CD4-positive, alpha-beta T cell treated with Interleukin-6 for 4 hours (primary cell): Measurements from ENCODE around the gene FAAP100.
A peak's percentile ranks its signal among the peaks of the same experiment; 100 is the strongest.

Source experiments
- DNase-seq: peaks from one replicate; pipeline ENCODE4 v3.0.0-alpha.2; 2020; ENCODE audit warnings: mixed read lengths

Gene FAAP100

DNA sequence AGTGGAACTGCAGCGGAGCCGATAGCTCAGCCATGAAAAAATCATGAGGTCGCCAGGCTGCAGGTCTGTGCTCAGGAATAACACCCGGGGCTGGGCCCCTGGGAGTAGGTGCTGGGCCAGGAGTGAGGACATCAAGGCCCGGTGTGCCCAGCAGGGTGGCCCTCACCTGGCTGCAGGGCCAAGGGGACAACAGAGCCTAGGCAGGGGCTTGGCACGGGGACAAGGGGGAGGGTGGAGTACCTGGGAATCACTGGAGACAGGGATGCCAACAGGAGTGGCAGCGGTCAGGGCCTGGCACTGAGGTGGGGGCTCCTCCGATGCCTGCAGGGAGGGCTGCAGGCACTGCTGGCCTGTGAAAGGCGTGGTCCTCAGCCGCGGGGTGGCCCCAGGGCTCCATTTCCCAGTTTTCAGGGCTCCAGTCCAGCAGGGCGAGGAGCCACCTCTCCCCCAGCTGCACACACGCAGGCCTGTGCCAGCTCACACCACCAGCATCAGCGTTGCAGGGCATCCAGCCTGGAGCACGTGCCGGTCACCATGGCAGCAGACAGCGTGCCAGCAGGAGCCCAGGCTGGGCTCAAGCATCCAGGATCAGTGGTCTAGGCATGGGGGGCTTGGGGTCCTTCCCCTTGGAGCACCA, 28.6 kb downstream of the FAAP100 start:
- no peak for DNase-seq

DNA sequence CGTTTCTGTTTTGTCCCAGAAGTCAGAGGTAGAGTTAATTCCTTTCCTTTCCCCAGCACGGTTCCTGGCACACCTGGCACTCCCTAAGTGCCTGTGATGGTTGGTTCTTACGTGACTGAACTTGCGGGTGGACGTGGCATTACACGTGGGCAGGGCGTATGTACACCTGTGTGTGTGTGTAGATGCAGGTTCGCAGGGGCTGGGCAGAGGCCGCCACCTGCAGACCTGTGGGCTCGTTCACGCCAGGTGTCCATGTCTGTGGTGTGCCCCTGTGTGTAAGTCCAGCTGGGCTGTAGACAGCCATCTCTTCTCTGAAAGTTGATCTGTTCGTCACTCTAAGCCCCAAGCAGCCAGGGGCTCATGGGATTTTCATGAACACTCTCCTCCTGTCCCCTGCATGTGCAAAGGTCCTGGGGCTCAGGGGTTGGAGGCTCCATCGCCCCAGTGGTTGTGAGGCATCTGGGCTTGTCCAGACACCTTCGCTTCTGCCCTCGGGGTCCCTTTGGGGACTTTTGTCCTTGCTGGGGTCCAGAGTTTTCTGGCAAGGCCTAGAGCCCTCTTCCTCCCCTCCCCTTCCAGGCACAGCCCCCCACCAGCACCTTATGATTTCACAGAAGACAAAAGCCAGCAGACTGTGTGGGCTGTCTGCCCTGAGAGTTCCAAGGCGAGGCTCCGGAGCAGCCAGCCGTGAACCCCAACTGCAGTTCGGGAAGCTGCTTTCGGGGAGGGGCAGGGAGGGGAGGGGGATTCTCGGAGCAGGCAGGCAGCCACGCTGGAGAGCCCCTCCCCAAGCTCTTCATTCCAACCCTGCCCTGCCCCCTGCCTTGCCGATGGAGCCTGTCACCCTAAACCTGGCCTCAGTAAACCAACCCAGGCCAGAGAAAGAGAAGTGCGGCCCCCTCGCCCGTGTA, 29.4 kb downstream of the FAAP100 start:
- no peak for DNase-seq

DNA sequence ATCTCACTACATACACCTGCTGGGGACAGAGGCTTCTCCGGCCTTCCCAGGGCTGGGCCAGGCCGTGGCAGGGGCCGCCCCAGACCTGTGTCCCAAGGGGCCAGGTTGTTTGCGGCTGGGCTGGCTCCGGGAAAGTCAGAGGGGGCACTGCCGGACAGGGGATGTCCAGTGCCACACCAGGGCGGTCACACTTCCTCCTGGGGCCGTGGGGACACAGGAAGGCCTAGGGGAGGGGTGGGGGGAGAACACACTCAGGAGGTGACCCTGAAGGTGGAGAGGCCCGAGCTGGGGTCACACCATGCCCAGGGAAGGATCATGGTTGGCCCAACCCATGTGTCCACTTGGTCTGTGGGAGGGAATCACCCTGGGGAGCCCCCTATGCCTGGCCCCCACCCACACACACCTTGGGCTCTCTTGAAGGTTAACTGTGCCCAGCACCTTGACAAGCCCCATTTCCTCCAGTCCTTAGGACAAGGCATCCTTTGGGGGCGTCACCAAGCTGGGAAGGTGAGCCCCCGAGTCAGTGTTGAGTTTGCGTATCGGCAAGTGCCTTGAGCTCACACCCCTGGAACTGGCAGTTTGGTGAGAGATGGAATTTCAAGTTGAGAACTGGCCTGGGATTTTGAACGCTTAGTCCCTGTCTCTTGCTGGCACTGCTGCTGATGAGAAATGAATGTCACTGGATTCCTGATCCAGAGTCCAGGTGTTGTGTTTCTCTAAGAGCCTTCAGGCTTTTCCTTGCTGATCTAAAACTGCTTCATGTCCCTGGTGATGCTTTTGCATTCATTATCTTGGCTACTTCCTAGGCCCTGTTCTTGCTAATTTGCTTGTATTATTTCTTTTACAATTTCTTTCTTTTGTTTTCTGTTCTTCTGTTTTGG, 31.9 kb downstream of the FAAP100 start:
- no peak for DNase-seq

DNA sequence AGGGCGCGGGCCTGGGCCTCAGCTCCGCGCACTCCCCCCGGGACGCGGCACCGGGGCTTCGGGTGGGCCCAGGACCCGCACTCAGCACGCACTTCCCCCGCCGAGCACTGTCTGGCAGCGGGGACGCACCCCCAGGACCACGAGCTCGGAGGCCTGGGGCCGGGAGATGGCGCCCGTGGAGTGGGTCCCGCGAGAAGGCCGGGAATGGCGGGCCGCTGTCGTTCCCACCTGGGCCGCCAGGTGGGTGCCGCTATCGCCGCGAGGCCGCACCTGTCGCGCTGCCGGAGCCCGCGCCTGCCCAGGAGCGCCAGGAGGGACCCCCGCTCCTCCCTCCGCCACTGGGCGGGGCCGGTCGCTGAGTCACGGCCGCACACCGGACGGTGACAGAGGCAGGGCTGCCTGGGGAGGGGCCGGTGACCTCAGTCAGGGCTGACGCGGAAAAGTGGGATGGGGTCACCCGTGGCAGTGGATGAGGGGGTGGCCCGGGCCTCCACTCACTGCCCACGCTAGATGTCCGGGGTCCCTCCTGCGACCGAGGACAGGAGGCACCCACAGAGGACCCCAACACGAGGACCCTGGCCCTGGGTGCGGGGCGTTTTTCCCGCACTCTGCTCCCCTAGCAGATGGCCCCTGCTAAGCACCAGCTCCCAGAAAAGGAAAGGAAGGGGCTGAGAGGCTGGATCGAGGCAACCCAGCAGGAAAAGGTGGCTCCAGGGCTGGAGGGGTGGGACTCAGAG, 32.7 kb downstream of the FAAP100 start:
- peak; percentile 82 for DNase-seq

DNA sequence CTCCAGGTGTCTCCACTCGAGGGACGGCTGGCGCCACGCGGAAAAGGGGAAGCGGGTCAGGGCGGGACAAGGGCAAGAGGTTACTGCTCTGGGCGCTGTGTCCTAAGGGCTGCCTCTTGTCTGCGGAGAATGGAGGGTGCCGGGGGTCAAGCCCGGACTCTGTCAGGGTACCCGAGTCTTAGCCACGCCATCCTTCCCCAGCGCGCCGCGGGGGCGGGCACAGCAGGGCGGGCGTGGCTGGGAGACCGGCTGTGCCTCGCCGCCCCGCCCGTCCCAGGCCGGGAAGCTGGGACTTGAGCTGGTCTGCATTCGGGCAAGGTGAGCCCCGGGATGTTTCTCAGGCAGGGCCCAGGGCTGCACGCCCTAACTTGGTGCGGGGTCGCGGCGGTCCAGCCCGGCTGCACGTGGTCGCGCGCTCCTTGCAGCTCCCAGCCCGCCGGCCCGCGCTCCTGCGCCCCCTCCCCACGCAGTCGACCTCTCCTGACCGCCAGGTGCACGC, 33.3 kb downstream of the FAAP100 start:
- peak; percentile 36 for DNase-seq

DNA sequence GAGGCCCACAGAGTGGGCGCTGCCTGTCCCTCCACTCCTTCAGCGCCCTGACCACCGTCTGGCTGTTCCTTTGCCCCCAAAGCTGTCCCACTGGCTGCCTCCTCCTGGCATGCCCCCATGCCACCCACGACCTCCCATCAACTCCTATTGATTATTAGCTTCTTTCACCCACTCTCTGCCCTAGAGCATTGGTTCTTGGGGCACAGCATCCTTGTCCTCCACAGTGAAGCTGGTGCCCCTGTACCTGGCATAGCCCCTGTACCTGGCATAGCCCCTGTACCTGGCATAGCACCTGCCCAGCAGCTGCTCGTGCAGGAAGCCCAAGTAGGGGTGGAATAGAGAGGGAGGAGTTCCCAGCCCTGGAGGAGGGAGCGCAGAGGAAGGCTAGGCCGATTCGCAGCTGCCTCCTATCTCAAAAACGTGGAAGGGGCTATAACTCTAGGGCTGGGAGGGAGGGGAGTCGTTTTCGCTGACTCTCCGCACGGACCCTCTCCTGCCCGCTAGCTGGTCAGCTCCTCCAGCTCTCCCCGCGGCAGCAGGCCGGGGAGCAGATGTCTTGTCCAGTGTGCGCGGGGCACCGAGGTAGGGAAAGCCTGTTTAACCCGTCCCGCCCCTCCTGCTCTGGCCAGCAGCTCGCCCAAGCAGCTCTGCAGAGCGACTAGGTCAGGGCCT, 33.9 kb downstream of the FAAP100 start:
- no peak for DNase-seq

DNA sequence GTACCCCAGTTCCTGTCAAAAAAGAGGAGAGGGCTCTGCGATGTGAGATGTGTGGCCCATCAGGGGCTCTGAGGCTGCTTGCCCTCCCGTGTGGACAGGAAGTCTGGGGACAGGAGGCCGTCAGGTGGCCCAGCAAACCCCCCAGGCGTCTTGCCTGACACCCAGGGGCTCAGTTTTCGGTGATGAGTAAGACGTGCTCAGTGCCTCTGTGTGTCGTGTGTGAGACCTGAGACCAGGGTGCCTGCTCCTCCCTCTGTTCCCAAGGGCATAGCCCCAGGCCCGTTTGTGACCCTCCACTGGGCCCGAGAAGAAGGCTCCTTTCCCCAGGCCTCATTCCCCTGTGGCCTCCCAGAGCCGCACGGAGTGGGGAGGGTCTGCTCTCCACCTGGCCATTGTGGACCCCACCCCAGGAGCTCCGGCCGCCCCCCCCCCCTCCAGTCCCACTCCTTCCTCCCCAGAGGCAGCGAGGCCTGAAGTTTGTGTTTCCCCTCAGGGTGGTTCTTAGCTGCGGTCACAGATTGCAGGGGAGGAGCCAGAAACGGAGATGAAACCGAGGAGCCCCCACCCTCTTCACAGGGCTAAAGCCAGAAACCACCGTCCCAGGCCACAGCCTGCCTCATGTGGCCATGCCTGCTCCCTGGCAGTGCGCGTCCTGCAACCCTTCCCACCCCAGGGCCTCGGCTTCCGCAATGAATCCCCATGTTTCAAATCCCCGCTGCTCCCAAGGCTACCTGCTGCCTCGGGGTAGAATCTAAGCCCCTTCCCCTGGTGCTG, 34.6 kb downstream of the FAAP100 start:
- no peak for DNase-seq

DNA sequence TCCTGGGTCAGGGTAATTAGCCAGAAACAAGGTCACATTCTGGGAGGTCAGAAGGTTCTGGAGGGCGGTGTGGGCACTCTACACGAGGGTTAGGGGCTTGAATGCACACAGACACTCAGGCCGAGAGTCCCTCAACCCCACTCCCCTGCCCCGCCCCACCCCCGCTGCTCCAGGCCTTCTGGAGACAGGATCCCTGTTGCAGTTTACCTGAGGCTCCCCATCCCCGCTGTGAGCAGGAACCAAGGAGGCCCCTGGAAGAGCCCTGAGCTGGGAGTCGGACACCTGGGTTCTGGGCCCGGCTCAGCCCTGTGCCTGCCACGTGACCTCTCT, 35.2 kb downstream of the FAAP100 start:
- no peak for DNase-seq

DNA sequence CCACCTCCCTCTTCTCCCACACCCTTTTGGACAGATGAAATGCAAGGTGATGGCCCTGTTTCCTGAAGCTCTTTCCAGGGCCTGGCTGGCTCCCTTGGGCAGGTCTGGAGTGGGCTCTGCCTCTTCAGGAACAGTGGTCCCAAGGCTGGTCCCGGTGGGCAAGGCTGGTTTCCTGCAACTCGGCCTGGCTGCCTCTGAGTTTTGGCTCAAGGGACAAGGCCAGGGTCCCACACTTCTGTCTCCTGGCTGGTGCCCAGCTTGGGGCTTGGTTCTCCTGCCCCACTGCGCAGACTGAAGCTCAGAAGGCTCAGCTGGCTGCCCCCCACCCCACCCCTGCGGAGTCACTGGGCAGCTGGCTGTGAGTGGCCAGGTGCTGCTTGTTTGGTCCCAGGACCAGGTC, 35.7 kb downstream of the FAAP100 start:
- DNase-seq = no peak

DNA sequence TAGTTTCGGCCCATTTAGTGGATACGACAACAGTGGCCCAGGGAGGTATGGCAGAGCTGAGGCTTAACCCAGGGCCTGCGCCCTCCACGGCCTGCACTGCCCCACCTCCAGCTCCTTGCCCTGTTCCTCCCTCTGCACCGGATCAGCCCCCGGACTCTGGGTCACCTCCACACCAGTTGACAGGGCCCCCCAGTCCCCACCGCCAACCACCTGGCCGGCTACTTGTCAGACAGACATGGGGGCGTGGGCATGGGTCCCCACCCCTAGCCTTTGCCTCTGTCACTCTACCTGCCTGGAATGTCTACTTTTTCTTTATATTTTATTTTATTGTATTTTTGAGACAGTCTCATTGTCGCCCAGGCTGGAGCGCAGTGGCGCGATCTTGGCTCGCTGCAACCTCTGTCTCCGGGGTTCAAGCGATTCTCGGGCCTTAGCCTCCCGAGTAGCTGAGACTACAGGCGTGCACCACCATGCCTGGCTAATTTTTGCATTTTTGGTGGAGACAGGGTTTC, 36.6 kb downstream of the FAAP100 start:
- no peak for DNase-seq

DNA sequence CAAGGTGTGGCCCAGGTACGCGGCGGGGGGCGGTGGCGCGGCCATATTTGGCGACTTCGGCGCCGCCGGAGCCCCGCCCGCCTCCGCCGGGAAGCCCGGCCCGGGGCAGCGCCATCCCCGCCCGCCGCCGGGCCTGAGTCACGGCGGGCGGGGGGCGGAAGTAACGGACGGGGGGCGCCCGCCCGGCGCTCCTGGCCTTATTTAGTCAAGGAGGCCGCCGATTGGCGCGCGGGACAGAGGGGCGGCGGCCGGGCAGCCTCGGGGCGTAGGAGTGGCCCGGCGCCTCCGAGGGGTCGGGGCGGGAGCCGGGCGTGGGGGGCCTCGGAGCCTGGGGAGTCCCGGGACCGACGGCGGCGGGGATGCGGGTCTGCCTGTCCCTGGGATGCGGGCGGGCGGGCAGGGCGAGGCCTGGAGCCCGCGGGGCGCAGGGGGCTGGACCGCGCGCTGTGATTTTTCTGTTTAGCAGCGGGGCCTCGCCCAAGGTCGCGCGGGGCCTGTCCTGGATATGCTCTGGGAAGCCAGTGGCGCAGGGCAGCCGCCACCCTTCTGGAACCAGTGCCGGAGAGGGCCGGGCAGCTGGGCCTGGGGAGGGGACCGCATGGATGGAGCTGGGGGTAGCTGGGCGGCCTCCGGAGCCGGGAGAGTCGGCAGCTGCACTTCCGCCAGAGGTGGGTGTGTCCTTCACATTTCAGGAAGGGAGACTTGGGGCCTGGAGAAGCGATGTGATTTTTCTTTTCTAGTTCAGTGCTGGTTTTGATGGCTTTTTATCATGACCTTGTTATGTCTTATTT, 37.2 kb downstream of the FAAP100 start:
- DNase-seq = peak; percentile 85

DNA sequence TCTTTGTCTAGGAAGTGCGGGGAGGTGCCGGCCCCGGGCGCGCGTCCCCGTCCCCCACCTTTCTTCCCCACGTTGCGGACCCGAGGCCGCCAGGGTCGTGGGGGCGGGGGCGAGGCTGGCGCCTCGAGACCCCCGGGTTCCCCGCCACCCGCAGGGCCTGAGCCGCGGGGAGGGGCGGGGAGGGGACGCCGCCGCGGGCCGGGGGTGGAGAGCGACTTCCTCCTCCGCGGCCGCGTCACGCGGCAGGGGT, 37.7 kb downstream of the FAAP100 start:
- no peak for DNase-seq

DNA sequence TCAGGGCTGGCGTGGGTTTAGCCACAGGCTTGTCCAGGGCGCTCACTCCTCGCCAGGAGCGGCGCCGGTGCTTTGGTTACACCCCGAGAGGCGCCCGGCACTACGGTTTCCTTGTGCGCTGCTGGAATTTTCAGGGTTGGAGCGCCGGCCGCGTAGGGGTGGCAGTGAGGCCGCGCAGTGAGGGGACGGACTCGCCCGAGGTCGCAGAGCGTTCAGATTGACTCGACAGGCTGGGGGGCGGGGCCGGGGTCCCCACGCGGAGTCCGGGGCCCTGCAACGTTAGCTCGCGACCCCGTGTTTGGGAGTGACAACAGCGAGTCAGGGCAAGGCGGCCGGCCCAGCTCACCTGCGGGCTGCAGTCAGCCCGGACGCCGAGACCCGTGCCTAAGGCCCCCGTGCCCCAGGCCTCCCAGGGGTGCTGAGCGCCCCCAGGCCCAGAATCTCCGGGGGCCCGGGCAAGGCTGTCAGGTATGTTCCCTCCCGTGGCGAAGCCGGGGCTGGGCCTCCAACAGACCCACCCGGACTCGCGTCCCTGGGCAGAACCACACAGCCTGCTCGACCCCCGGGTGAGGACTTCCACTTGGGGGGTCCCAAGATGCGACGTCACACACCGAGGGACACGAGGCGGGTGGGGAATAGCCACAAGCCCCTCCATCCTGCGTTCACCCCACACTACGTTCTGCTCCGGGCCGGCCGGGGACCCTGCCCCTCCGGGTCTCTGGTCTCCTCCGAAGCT, 38.2 kb downstream of the FAAP100 start:
- peak; percentile 46 for DNase-seq

DNA sequence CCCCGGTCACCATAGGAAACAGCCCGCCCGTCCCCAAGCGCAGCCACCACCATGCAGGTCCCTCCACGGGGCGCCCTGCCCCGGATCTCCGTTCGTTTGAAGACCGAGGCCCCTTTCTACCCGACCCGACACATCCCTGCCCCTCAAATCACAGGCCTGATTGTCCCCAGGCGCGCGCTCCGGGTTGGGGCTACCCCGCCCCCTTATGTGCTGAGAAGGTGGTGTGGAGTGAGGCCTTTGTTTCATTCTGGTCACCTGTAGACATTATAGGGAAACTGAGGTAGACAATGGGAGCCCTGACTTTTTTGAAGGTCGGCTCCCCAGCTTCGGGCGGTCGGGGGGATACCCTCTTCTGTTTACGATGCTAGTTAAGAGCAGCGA, 38.8 kb downstream of the FAAP100 start:
- DNase-seq = peak; percentile 65

DNA sequence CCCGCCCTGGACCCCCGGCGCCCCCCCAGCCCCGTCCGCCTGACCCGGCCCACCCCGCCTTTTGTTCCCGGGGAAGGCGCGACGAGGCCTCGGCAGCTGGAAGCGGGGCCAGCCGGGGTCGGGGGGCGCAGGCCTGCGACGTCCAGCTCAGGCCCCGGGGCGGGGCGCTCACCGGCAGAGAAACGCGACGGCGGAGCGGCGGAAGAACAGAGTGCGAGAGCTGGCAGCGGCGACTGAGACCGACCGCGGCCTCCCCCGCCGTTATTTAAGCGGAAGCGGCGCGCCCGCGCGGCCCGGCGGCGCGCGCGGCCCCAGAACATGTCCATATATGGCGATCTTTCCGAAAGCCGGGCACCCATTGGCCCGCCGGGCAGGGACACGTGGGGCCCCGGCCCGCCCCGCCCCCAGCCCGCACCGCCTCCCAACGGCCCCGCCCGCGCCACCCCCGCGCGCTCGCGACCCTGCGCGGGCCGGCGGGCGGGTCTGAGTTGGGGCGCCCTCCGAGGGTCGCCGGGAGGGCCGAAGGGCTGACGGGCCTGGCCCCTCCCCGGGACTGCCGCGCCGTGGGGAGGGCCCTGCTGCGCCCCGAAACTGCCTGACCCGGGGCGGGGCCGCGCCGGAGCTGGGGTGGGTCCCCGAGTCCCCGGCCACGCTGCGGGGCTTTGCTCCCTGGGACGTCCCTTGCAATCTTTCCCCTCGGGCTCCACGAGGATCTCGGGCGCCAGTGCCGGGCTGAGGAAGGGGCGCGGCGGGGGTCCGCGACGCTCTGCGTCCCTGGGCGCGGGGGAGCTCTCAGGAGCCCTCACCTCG, 39.4 kb downstream of the FAAP100 start, which contains the start of gene ACTG1:
ACTG1 (minus strand) TSS at position 238 of the 810 bp plus-strand sequence. CDS start 445 bp downstream, outside the sequence.
- DNase-seq = peak; percentile 93

DNA sequence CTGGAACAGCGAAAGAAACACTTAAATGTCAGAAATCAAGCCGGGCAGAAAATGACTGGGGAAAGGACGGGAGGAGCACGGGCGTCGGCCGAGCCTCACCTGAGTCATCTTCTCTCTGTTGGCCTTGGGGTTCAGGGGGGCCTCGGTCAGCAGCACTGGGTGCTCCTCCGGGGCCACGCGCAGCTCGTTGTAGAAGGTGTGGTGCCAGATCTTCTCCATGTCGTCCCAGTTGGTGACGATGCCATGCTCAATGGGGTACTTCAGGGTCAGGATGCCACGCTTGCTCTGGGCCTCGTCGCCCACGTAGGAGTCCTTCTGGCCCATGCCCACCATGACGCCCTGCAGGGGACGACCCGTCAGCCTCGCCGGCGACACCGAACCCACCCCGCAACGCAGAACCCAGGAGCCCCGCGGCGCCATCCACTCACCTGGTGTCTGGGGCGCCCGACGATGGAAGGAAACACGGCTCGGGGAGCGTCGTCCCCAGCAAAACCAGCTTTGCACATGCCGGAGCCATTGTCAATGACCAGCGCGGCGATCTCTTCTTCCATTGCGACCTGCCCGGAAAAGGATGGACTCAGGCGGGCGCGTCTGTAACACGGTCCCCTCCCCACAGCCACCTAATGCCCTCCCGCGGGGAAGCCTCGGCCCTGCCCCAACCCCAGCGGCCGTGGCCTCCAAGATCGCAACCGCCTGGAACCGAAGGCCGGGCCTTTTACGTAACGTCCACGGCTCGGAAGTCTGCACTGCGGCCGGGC, 40.2 kb downstream of the FAAP100 start:
- DNase-seq = peak; percentile 51

DNA sequence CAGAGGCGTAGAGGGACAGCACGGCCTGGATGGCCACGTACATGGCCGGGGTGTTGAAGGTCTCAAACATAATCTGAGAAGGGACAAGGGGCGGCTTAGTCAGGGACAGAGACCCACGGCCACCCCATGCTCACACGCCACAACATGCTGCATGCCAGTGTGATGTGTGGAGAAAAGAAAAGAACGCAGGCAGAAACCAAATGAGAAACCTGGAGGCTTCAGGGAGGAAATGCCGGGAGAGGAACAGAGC, 40.7 kb downstream of the FAAP100 start:
- no peak for DNase-seq
